NCI-H1436 (cell line): ENCODE data around the gene NRBP1.

Experiments used
- DNase-seq: peaks from one replicate; lab custom pipeline; 2025; lab: John Stamatoyannopoulos, UW

Gene NRBP1

GRCh38 chr2:27489498-27490397 is 61.3 kb downstream of the NRBP1 start, which contains the start of gene IFT172:
Gene IFT172 (minus strand): TSS chr2:27489743. CDS start chr2:27489653, 90 bp downstream.
- DNase-seq: peak; percentile 99
